Heart left ventricle (tissue), 16 donors: ENCODE data around the gene VENTX. TPM values are rescaled to one million over a fixed set of nuclear protein-coding genes. Genes with fewer than 3 reads are reported as not detected.

Experiments
- ATAC-seq, 4 donors: fragments of 200-7000 bp; cut with Tn5 transposase; one replicate each; pipeline ENCODE4 v1.9.1; 2020 to 2022; ENCODE audit warnings: moderate library complexity in 4 of 4, mild to moderate bottlenecking in 3 of 4, moderate number of reproducible peaks in 1 of 4
- DNase-seq, 5 donors: peaks; one replicate each; pipeline ENCODE4 v3.0.0-alpha.2; 2020
- H3K27ac ChIP-seq, 12 donors: fragments of 200-600 bp; sonication (generic) in 4 of 12; one replicate each; pipeline versions ENCODE4 v1.5.0 to v1.8.0; 2016 to 2022; ENCODE audit warnings: mild to moderate bottlenecking in 2 of 12
- H3K27me3 ChIP-seq, 9 donors: fragments of 200-600 bp; sonication (generic) in 2 of 9; one replicate each; pipeline versions ENCODE4 v1.5.1 to v1.8.0; 2016 to 2022; ENCODE audit warnings: mild to moderate bottlenecking in 3 of 9
- H3K36me3 ChIP-seq, 9 donors: fragments of 200-600 bp; sonication (generic) in 2 of 9; one replicate each; pipeline versions ENCODE4 v1.5.0 to v1.8.0; 2018 to 2022; ENCODE audit warnings: mild to moderate bottlenecking in 2 of 9
- H3K4me1 ChIP-seq, 12 donors: fragments of 200-600 bp; sonication (generic) in 4 of 12; one replicate each; pipeline versions ENCODE4 v1.5.0 to v1.8.0; 2016 to 2022; ENCODE audit warnings: mild to moderate bottlenecking in 3 of 12
- H3K4me3 ChIP-seq, 12 donors: fragments of 200-600 bp; sonication (generic) in 4 of 12; one replicate each; pipeline versions ENCODE4 v1.5.0 to v1.8.0; 2017 to 2022; ENCODE audit warnings: mild to moderate bottlenecking in 9 of 12, moderate library complexity in 4 of 12
- H3K9me3 ChIP-seq, 12 donors: fragments of 200-600 bp; sonication (generic) in 4 of 12; one replicate each; pipeline versions ENCODE4 v1.5.0 to v1.8.0; 2016 to 2022; ENCODE audit warnings: mild to moderate bottlenecking in 1 of 12
- POLR2A ChIP-seq, 2 donors: fragments of 450-650 bp; IDR thresholded peaks; one replicate each; pipeline ENCODE4 v1.6.1; 2017; ENCODE audit warnings: antibody characterized with exemption in 2 of 2, mild to moderate bottlenecking in 2 of 2, moderate library complexity in 2 of 2
- WGBS, 4 donors: extraction: QIAGEN DNeasy Blood & Tissue Kit in 2 of 4; methylation state at CpG; one replicate each; pipeline versions ENCODE4 v1.1.5 to v1.1.7; 2013 to 2018; 5-methylcytosine and 5-hydroxymethylcytosine counted together
- intact Hi-C, 10 donors: fragments of 100-400 bp; cut with DNase I; formaldehyde crosslinking; loops; one replicate each; pipeline versions ENCODE4 v1.11.1 to v1.14.2; 2022
- polyA plus RNA-seq, 2 donors: library from polyadenylated mRNA; stranded (reverse); fragments of 200-250 nt; gene quantifications; one replicate each; pipeline ENCODE4 v1.2.3, GENCODE V29; 2013
- total RNA-seq, 9 donors: library from RNA; depleted of rRNA in 2 of 9; stranded (reverse); fragments of >200 nt in 2 of 9; fragmentation: NEBNext Ultra II Directional in 3 of 9; extraction: Animal tissue kit (Norgen Biotek cat#: 25700) in 3 of 9; gene quantifications; one replicate each; pipeline versions ENCODE4 v1.1.0 to v1.2.4, GENCODE V29; 2016 to 2023
- TF ChIP-seq, protein P1 (sequence below), 12 donors: fragments of 200-600 bp; sonication (generic) in 4 of 12; IDR thresholded peaks; one replicate each; pipeline versions ENCODE4 v1.5.0 to v1.8.0; 2018 to 2022; ENCODE audit warnings: antibody characterized with exemption in 12 of 12, mild to moderate bottlenecking in 5 of 12
- donor health status: ischemic (EF 13 %, LVEDD 7.1; RV severe dilation, severe dysfunction).
- donor health status: healthy with polysubstance abuse.
- donor health status: DM: no; HTN: yes; CAD: no.
- donor health status: DM: no; HTN: no; CAD: no.
- donor health status: ischemic (EF 25% LVEDD 6.9; RV normal size, moderate dysfunction).
- donor health status: ischemic (EF 25% LVEDD 5.7; RV mildly dilated, moderate dysfunction).
- donor health status: healthy.
- donor health status: DM: yes; HTN: yes; CAD: no.
- donor health status: ischemic (EF 35%, LVEDD 5.7; RV mildly dilated, moderate dysfunction).
- donor health status: nonischemic (EF 11% LVEDD 7.7; RV severe dilation, severe dysfunction).
- donor health status: DM: yes; HTN: yes; CAD: no.
- donor health status: PGD.
- donor health status: ischemic (EF 29% LVEDD 5.4; RV normal size, mild dysfunction).
- donor health status: nonischemic (EF 23%, LVEDD 6.1; RV moderate dilation, normal function).

Gene VENTX
- total and polyA plus RNA-seq, 11 donors, result 0.29 to 2.3 (median 0.58) TPM

DNA sequence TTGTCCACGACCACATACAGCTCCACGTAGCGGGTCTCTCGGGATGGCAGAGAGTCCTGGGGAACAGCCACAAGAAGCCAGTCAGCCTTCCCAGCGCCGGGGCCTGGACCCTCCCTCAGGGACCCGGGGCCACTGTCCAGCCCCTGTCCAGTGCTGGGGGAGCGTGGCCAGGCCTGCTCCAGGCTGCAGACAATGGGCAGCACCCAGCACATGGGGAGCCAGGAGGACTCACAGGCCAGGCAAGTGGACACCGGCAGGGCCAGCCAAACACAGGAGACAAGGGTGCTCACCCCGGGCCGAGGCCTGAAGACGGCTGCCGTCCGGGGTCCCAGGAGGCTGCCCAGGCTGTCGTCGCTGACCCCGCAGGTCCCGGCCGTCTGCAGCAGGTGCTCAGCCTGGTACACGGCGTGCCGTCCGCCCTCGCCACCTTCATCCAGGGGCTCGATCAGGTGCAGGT lies 35.3 kb downstream of the VENTX start:
- WGBS, 4 donors, result 82 to 91% (median 88%) methylated on average over 12 to 25 of the region's 25 CpGs
- Histone ChIP-seq H3K36me3 (peaks cover 0 to 25% (median 0%) of the 10 kb centered on the region in 9 donors), H3K4me3 (no peak overlapping the region), H3K27ac (no peak overlapping the region), H3K27me3 (peaks cover 0 to 31% (median 20%) of the 10 kb centered on the region in 9 donors), H3K4me1 (peaks cover 0 to 36% (median 8%) of the 10 kb centered on the region in 12 donors), H3K9me3 (no peaks in the 10 kb centered on the region)
- intact Hi-C loops, result no loop called here
- ATAC-seq (no peak), DNase-seq (peak in 1 of 5 donors; percentile 59)
- no peak for TF ChIP-seq POLR2A (IDR thresholded peaks at IDR 0.05)
- TF ChIP-seq, protein P1, sequence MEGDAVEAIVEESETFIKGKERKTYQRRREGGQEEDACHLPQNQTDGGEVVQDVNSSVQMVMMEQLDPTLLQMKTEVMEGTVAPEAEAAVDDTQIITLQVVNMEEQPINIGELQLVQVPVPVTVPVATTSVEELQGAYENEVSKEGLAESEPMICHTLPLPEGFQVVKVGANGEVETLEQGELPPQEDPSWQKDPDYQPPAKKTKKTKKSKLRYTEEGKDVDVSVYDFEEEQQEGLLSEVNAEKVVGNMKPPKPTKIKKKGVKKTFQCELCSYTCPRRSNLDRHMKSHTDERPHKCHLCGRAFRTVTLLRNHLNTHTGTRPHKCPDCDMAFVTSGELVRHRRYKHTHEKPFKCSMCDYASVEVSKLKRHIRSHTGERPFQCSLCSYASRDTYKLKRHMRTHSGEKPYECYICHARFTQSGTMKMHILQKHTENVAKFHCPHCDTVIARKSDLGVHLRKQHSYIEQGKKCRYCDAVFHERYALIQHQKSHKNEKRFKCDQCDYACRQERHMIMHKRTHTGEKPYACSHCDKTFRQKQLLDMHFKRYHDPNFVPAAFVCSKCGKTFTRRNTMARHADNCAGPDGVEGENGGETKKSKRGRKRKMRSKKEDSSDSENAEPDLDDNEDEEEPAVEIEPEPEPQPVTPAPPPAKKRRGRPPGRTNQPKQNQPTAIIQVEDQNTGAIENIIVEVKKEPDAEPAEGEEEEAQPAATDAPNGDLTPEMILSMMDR (IDR thresholded peaks at IDR 0.05), result no peak

DNA sequence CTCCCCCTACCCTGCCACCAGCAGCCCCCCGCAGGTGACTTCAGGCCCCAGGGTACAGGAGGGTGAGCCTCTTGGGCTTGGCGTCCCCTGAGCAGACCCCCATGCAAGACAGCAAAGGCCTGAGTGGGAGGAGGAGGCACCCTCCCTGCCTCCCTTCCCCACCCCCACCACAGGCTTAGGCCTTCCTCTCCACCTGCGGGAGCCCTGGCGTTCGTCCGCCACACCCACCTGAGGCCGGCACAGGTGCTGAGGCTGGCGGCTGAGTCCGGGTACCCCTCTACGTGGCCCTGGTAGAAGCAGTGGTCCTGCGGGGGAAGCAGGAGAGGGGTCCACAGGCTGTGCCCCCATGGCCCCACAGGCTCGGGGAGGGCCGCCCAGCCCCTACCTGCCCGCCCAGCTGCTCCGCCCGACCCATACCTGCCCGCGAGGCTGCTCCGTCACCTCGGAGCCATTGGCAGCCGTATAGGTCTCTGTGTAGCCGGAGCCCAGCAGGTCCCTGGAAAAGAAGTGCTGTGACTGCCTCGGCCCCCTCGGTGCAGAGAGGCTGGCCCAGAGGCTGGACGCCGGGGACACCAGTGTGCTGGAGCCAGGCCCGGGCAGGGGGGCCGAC lies 36.0 kb downstream of the VENTX start:
- WGBS, 4 donors, result 87 to 93% (median 91%) methylated on average over 15 to 28 of the region's 28 CpGs
- Histone ChIP-seq H3K4me3 (no peak overlapping the region), H3K9me3 (no peaks in the 10 kb centered on the region), H3K4me1 (peaks cover 0 to 43% (median 8%) of the 10 kb centered on the region in 12 donors), H3K27me3 (peaks cover 0 to 31% (median 20%) of the 10 kb centered on the region in 9 donors), H3K36me3 (peaks cover 0 to 24% (median 0%) of the 10 kb centered on the region in 9 donors), H3K27ac (no peak overlapping the region)
- TF ChIP-seq POLR2A (IDR thresholded peaks at IDR 0.05), result no peak
- TF ChIP-seq, protein P1 (IDR thresholded peaks at IDR 0.05), result no peak
- ATAC-seq (no peak), DNase-seq (peak in 1 of 5 donors; percentile 59)
- intact Hi-C loops, result no loop called here

DNA sequence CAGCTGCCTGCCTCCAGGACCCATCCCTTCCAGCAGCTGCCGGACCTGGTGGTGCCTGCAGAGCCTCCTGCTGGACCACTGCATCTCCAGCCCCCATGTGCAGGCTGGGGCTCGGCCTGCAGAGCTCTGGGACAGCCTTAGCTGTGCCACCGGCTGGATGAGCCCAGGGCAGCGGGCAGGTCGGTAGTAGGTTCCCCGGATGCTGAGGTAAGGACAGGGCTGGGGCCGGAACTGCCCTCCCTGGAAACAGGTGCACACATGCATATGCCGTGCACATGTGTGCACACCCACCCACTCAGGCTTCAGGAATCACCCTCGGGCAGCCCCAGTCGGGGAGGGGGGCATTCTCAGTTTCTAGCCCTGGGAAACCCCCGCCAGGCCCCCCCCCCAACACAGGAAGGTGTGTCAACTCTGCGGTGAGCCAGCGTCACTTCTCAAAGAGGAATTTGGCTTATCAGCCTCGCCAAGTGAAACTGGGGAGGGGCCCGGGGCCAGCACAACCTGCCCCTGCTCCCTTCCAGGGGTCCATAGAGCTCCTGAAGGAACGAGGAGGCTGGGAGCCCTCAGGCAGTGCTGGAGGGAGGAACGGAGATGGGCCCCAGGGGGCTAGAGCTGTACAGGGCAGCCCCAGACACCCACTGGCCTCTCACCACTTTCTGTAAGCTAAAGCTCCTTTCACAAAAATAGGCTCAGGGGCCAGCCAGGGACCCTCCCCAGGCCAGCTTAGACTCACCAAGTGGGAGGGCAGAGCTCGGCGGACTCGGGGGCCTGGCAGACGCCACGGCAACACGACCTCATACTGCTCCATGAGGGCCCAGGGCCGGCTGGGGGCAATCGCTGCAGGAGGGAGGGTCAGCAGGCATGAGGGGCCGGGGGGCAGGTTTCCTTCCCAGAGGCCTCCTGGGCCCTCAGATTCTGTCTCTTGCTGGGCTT lies 37.4 kb downstream of the VENTX start:
- Histone ChIP-seq H3K9me3 (no peaks in the 10 kb centered on the region), H3K27me3 (peaks cover 0 to 31% (median 20%) of the 10 kb centered on the region in 9 donors), H3K27ac (peak overlapping the region in 1 of 12 donors; percentile 79), H3K4me1 (peaks cover 0 to 57% (median 8%) of the 10 kb centered on the region in 12 donors), H3K4me3 (peak overlapping the region in 3 of 12 donors; percentile 4 to 63 (median 38)), H3K36me3 (peaks cover 0 to 24% (median 10%) of the 10 kb centered on the region in 9 donors)
- intact Hi-C loops, result no loop called here
- 35 to 49% (median 41%) methylated on average over 11 to 26 of the region's 26 CpGs for WGBS, 4 donors
- peak in 2 of 5 donors; percentile 39 to 53 for DNase-seq
- TF ChIP-seq POLR2A (IDR thresholded peaks at IDR 0.05), result no peak
- TF ChIP-seq, protein P1 (IDR thresholded peaks at IDR 0.05), result no peak
- ATAC-seq, result no peak

DNA sequence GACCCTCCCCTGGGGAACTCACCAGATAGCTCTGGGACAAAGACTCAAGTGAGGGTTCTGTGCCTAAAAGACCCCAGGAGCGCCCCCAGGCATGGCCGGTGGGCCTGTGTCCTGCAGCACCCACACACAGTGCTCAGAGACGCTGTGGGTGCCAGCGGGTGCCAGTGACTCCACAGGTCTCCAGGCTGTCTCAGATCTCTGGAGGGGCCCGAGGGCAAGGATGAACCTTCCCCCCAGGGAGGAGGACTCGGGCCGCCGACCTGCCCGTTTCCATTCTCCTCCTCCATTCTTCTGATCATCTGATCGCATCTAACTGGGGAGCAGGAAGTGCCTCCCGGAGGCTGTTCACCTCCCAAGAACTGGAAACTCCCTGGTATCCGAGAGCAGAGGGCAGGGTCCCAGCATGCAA lies 38.0 kb downstream of the VENTX start:
- peaks cover 0 to 28% (median 13%) of the 10 kb centered on the region in 9 donors for H3K36me3 ChIP-seq
- no peaks in the 10 kb centered on the region for H3K9me3 ChIP-seq
- WGBS, 4 donors, result 38 to 49% (median 43%) methylated on average over 11 to 12 of the region's 12 CpGs
- intact Hi-C loops, result no loop called here
- peaks cover 0 to 62% (median 8%) of the 10 kb centered on the region in 12 donors for H3K4me1 ChIP-seq
- no peak for ATAC-seq
- H3K27me3 ChIP-seq, result peaks cover 0 to 31% (median 20%) of the 10 kb centered on the region in 9 donors
- peak overlapping the region in 5 of 12 donors; percentile 2 to 63 (median 38) for H3K4me3 ChIP-seq
- peak overlapping the region in 1 of 12 donors; percentile 79 for H3K27ac ChIP-seq
- no peak for DNase-seq
- TF ChIP-seq POLR2A (IDR thresholded peaks at IDR 0.05), result no peak
- TF ChIP-seq, protein P1 (IDR thresholded peaks at IDR 0.05), result no peak
